ENCODE results near the gene NPIPB9.
"Not testable (repeated sequence)": the region's sequence is repeated elsewhere in the genome, so short reads cannot be mapped to it uniquely, and the experiment has no call there.

Gene NPIPB9

DNA sequence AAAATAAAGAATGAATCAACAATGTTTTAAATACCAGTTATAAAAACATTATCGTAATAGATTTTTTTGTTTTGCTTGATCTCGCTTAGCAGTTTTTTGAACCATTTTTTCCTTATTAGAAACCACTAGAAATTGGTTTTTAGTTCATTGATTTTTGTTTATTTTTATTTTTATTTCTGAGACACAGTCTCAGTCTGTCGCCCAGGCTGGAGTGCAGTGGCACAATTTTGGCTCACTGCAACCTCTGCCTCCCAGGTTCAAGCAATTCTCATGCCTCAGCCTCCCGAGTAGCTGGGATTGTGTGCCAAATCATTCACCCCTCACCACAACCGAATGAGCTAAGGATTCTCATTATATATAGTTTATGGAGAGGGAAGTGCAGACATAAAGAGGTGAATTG lies at the start of gene NPIPB9:
TSS of gene NPIPB9 (plus strand) at position 301 of the 400 bp plus-strand sequence.
- DNase-seq (ENCODE audit: extremely low spot score); CTCF ChIA-PET: not testable (repeated sequence)

DNA sequence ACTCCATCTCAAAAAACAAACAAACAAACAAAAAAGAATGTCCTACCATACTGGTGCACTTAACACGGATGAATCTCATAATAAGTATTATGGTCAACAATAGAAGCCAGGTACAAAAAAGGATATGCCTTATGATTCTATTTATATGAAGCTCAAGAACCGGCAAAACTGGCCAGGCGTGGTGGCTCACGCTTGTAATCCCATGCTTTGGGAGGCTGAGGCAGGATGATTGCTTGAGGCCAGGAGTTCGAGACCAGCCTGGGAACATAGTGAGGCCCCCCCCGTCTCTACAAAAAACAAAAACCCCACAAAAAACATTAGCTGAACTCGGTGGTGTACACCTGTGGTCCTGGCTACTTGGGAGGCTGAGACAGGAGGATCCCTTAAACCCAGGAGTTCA lies 47.3 kb upstream of the NPIPB9 start:
- DNase-seq (ENCODE audit: extremely low spot score); CTCF ChIA-PET; POLR2A ChIA-PET: not testable (repeated sequence)

More for the DNA sequence above, at the start of gene NPIPB9:
- POLR2A ChIA-PET, result not testable (repeated sequence)

DNA sequence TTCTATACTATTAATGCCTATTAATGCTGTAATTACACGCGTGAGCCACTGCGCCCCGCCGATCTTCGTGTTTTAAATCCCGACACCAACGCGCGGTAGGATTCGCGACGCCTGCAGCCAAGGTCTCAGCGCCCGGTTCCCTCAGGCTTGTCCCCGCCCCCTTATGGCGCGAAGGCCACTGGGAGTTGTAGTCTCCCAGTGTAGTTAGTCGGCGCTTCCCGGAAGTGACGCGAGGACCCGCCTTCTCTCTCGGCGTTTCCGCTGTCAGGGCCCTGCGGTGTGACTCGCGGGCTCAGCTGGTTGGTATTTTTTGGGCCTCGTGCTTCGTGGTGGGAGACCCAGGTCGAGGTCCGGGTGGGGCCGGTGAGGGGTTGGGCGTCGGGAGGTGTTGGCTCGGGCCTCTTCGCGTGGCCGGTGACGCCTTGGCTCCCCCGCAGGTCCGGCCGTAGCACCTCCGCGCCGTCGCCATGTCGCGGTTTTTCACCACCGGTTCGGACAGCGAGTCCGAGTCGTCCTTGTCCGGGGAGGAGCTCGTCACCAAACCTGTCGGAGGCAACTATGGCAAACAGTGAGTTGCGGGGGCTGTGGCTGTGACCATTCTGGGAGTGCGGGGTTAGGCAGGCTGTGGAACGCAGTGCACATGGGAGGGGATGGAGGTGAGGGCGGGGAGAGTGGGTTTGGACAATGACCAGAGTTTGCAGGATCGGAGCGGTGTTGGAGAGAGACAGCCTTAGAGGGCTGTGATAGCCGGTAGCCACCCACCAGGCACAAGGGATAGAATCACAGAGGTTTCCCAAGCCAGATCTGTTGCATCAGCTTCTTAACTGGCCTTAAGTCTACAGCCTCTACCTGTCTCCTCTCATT lies 40.1 kb upstream of the NPIPB9 start, which contains the start of gene EIF3C:
TSS of gene EIF3C (plus strand) at position 245 of the 864 bp plus-strand sequence. CDS start at position 468, 223 bp downstream.
- POLR2A ChIA-PET; DNase-seq (ENCODE audit: extremely low spot score); CTCF ChIA-PET: not testable (repeated sequence)

DNA sequence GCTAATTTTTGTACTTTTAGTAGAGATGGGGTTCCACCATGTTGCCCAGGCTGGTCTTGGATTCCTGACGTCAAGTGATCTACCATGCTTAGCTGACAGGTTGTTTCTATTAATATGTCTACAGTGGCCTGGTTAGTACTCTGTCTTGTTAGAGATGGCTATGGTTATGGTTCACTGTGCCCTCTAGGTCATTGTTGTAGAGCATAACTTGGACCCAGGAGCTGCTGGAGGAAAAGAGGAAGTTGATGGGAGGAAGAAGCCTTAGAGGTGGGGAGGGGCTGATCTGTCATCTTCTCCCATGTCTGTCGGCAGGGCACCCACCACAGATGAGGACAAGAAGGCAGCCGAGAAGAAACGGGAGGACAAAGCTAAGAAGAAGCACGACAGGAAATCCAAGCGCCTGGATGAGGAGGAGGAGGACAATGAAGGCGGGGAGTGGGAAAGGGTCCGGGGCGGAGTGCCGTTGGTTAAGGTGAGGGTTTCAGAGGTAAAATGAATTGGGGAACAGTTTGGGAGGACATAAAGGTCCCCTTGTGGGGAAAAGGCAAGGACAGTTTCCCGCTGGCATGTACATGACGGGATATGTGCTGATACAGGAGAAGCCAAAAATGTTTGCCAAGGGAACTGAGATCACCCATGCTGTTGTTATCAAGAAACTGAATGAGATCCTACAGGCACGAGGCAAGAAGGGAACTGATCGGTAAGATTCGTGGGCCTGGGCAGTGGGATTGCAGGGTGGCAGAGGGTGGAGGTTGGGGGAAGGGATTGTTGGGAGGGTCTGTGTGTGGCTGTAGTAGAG lies 28.5 kb upstream of the NPIPB9 start:
- CTCF ChIA-PET; DNase-seq (ENCODE audit: extremely low spot score); POLR2A ChIA-PET: not testable (repeated sequence)

DNA sequence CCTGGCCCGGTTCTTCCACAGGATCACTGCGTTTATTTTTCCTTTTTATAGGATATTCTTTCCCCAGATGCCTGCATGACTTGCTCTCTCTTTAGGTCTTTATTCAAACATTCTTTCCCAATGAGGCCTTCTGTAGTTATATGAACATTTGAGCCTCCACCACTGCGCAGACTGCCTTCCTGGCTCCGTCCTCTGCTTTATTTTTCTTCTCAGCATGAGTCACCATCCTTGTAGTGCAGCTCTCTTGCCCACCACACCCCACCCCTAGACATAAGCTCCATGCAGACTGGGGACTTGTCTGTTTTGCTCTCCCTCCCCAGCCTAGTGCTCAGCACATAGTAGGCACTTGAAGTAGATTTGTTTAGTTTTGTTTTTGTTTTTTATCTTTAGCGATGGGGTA lies 20.3 kb upstream of the NPIPB9 start:
- POLR2A ChIA-PET; DNase-seq (ENCODE audit: extremely low spot score); CTCF ChIA-PET: not testable (repeated sequence)

DNA sequence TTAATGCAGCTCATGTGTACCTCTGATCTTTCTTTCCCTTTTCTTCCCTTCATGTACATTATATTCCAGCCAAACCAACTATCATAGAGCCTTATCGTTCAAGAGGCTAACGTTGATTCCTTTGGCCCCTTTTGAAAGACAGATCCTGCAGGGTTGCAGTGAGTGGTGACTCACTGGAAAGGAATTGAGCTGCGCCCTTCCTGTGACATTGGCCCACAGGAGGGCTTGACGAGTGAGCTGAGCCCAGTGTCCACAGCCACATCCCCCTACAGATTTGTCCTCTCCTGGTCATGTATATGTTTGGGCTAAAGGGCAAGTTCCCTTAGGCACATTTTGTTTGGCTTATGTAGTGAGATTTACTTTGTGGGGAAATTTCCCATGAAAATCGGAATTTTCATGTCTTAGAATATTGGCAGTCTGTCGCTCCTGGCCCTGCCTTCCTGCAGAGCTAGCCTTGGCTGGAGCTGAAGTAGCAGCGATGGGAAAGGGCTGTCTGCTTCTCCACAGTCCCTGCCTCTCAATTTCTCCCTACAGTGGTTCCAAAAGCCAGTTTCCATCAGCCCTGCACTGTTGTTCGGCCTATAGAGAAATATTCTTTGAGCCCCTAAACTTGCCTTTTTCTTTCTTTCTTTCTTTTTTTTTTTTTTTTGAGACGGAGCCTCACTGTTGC lies 19.0 kb upstream of the NPIPB9 start:
- CTCF ChIA-PET; POLR2A ChIA-PET; DNase-seq (ENCODE audit: extremely low spot score): not testable (repeated sequence)

DNA sequence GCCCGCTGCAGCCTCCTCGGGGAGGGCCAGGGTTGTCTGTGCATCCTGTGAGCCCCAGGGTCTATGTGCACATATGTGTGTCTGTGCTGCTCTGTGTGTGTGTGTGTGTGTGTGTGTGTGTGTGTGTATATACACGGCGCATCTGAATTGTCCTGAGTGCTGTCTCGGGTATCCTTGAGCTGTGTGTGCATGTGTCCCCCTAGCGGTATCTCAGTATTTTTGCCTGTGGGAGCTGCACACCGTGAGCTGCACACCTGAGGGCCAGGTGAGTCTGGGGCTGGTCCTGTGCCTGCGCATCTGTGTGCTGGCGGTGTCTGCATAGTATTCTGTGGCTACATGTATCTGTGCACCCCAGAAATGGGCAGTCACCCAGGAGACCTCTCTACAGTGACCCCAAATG lies 11.8 kb upstream of the NPIPB9 start:
- DNase-seq (ENCODE audit: extremely low spot score); CTCF ChIA-PET; POLR2A ChIA-PET: not testable (repeated sequence)

DNA sequence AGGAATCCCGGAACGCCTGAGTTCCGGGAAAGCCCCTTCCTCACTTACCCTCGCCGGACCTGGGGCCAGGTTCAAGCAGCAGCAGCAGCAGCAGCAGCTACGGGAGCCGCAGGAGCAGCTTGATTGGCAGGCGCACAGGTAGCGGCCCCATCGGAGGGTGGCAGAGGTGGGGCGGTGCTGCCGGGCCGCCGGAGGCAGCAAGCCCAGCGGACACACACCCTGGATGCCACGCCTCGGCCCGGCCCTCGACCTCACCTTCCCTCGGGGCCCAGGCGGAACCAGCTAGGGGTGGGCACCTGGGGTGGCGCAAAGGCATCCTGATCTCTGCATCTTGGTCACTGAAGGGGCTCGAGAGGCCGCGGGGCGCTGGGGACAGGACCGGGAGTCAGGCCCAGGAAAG lies 11.0 kb upstream of the NPIPB9 start:
- POLR2A ChIA-PET; CTCF ChIA-PET; DNase-seq (ENCODE audit: extremely low spot score): not testable (repeated sequence)

DNA sequence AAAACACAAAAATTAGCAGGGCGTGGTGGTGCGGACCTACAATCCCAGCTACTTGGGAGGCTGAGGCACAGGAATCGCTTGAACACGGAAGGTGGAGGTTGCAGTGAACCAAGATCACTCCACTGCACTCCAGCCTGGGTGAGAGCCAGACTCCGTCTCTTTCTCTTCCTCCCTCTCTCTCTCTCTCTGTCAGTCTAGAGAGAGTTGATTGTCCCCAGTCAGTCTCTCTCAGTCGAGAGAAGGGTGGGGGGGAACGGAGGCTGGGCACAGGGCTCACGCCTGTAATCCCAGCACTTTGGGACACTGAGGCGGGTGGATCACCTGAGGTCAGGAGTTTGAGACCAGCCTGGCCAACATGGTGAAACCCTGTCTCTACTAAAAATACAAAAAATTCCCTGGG lies 10.3 kb upstream of the NPIPB9 start:
- POLR2A ChIA-PET; DNase-seq (ENCODE audit: extremely low spot score); CTCF ChIA-PET: not testable (repeated sequence)

DNA sequence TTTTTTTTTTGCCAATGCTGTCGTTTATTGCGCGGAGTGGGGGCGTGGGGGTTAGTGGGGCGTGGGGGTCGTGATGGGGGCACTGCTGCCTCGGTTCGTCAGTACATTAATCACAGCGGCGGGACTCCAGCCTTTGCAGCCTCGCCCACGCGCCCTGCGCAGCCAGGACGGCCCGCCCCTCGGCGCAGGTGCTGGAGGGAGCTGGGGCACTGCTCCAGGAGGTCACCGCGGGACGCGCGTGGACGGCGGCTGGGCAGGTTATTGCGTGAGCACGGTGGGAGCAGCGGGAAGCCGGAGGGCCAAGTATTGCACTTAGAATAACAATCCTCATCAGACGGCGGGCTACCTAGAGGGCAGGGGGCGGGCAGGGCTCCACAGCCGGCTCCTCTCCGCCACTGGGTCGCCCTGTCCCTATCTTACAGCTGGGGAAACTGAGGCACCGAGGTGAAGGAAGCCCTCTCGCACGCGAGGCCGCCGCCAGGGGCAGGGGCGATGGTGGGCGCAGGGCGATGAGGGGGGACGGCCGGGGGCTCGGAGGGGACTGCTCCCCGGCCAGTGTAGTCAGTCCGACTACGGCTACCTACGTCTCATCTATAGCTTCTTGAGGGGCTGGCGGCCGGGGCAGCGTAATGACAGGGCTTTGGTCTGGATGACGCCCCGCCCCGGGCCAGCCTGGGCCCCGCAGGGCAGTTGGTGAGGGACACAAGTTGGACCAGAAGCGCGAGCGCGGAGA lies 4.8 kb upstream of the NPIPB9 start:
- not testable (repeated sequence) for DNase-seq (ENCODE audit: extremely low spot score)

DNA sequence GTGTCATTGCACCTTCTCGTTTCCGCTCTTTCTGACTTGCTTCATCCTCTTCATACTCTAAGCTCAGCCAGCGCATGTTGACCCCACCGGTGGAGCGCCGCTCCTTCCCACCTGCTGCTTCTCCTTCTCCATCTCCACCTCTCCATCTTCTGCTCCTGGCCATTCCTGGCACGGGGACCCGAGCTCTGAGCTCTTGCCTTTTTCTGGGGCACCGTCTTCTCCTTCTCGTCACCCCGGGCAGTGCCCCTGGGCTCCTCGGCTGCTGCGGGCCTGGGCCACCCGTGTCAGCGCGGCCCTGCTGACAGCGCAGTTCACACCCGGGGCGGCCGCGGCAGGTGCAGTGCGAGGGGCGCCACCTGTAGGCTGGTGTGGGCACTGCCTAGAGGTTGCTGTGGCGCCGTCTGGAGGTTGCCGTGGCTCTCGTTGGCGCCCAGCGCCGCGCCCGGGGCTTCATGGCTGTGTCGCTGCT lies 1.6 kb upstream of the NPIPB9 start:
- CTCF ChIA-PET; POLR2A ChIA-PET; DNase-seq (ENCODE audit: extremely low spot score): not testable (repeated sequence)

More for the DNA sequence above, 4.8 kb upstream of the NPIPB9 start:
- CTCF ChIA-PET, POLR2A ChIA-PET: not testable (repeated sequence)

DNA sequence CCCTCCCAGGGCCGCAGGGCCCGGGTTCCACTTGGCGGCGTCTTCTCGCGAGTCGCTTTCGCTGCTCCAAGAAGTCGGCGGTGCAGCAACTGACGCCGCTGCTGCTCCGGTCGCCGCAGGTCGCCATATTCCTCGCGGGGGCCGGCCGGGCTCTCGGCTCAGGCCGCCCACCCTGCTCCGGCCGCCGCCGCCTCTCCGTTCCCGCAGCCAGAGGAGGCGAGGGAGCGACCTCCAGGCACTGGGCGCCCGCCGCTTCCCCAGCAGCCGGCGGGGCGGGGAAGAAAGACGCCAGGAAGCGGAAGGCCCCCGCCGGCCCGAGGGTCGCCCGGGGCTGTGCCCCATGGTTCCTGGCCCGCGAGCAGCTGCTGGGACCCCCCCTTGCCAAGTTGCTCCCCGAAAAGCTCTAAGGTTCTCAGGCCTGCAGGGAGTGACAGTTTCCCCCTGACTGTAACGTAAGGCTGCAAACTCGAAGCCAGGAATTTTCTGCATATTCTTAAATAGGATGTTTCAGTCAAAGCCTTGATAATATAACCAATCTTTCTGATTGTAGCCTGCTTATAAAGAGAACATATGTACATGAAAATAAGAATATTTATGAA lies 1.0 kb upstream of the NPIPB9 start:
- POLR2A ChIA-PET; DNase-seq (ENCODE audit: extremely low spot score); CTCF ChIA-PET: not testable (repeated sequence)

DNA sequence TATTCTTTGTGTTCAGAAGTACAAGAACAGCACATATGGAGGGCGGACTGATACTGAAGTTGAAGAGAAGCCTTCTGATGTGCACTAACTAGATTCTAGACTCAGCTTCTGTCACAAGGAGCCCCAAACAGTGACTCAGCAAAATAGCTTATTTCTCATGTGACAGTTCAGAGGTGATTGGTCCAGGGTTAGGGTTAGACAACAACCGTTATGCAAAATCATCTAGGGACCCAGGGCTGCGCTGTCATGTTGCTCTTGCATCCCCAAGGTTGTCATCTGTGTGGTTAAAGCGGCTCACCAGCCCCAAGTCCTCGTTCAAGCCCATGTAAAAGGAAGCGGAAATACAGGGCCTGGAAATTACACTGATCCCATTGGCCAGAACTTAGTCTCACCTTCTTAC lies 30.1 kb downstream of the NPIPB9 start:
- DNase-seq (ENCODE audit: extremely low spot score); POLR2A ChIA-PET; CTCF ChIA-PET: not testable (repeated sequence)

DNA sequence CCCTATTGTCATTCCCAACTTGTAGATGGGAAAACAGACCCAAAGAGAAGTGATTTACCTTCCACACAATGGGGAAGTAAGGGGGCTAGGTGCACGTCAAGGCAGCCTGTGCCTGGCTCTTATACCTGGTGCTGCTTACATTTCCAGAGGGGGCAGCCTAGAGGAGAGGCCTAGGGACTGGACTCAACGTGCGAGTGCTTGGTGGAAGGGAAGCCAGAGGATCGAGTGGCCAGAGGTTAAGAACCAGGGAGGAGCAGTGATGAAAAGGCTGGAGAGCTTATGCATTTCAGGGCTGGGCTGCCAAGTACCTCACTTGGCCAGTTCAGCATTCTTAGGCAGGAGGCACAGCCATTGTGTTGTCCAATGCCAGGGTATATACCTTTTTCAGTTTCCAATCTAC lies 30.8 kb downstream of the NPIPB9 start:
- DNase-seq (ENCODE audit: extremely low spot score); POLR2A ChIA-PET; CTCF ChIA-PET: not testable (repeated sequence)

DNA sequence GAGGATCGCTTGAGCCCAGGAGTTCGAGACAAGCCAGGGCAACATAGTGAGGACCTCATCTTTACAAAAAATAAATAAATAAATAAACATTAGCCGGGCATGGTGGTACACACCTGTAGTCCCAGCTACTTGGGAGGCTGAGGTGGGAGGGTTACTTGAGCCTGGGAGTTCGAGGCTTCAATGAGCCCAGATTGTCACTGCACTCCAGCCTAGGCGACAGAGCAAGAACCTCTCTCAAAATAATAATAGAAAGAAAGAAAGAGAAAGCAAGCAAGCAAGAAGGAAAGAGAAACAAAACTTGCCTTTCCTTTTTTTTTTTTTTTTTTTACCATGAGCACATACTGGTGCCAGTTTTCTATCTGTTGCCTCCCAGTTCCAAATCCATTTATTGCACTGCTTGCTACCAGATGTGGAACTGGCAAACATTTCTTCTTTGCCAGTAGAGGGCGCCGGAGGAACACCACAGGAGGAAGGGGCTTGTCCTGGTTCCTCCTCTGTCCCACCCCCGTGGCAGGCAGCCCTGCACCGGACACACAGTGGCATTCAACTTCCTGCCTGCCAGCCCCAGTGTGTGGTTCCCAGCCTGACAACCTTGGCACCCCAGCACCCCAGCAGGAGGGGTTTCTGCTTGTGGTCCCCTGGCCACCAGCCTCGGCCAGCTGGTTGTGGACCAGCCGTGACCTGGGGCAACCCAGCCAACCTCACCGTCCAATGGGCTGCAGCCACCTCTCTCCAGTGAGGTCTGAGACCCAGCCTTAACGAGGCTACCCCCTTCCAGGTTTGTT lies 50.8 kb downstream of the NPIPB9 start:
- DNase-seq (ENCODE audit: extremely low spot score); CTCF ChIA-PET: not testable (repeated sequence)

DNA sequence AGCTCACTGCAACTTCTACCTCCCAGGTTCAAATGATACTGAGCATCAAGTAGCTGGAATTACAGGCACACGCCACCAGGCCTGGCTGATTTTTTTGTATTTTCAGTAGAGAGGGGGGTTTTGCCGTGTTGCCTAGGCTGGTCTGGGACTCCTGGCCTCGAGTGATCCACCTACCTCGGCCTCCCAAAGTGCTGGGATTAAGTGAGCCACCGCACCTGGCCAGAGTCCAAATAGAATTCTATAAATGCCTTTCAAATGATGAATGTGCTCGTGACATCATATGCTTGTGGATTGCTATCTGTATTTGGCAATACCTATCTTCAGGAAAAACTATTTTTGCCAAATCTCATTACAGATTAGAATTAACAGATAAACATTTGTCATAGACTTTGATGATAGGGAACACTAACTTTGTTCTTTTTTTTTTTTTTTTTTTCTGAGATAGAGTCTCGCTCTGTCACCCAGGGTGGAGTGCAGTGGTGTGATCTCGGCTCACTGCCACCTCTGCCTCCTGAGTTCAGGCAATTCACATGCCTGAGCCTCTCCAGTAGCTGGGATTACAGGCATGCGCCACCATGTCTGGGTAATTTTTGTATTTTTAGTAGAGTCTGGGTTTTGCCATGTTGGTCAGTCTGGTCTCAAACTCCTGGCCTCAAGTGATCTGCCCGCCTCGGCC lies 56.0 kb downstream of the NPIPB9 start:
- POLR2A ChIA-PET; CTCF ChIA-PET; DNase-seq (ENCODE audit: extremely low spot score): not testable (repeated sequence)

More for the DNA sequence above, 50.8 kb downstream of the NPIPB9 start:
- POLR2A ChIA-PET, result not testable (repeated sequence)
